Ovary (tissue), 3 donors: ENCODE measurements around the gene MRPL55.

Source experiments
- CTCF ChIP-seq, 3 donors: fragments of 450-650 bp in 2 of 3; fragments of 200-600 bp in 1 of 3; IDR thresholded peaks; one replicate each; pipeline versions ENCODE4 v1.5.1 to v1.8.0; 2016 to 2022; ENCODE audit warnings: antibody characterized with exemption in 3 of 3, mild to moderate bottlenecking in 1 of 3
- POLR2A ChIP-seq: fragments of 450-650 bp; IDR thresholded peaks from one replicate; pipeline ENCODE4 v1.6.1; 2017; ENCODE audit warnings: antibody characterized with exemption, mild to moderate bottlenecking, moderate library complexity
- donor health status: DM: no; HTN: no; CAD: no.

- no peak for TF ChIP-seq CTCF (IDR thresholded peaks at IDR 0.05)
- no peak for TF ChIP-seq POLR2A
These were observed 20.3 kb downstream of the MRPL55 start for GRCh38 chr1:228088586-228089498.
